Large intestine (tissue), 12 donors: ENCODE results near the gene ZP3. TPM values are rescaled to one million over a fixed set of nuclear protein-coding genes. Genes with fewer than 3 reads are reported as not detected.
"Not testable (repeated sequence)": the region's sequence is repeated elsewhere in the genome, so short reads cannot be mapped to it uniquely, and the experiment has no call there.

Source experiments
- DNase-seq, 2 donors: peaks; one replicate each; pipeline versions ENCODE4 v3.0.0 to v3.0.0-alpha.2; 2013
- H3K27ac ChIP-seq: one replicate; pipeline ENCODE4 v1.5.1; 2013; ENCODE audit warnings: low read length
- H3K27me3 ChIP-seq: 2 replicates; pipeline ENCODE4 v1.6.1; 2013; ENCODE audit warnings: low read length; ENCODE audit not compliant: control insufficient read depth, insufficient read depth
- H3K36me3 ChIP-seq: 2 replicates; pipeline ENCODE4 v1.6.1; 2013; ENCODE audit warnings: low read length; ENCODE audit not compliant: control insufficient read depth, insufficient read depth
- H3K4me1 ChIP-seq: one replicate; pipeline ENCODE4 v1.6.1; 2013; ENCODE audit warnings: low read length; ENCODE audit not compliant: control insufficient read depth, insufficient read depth
- H3K4me3 ChIP-seq: one replicate; pipeline ENCODE4 v1.5.1; 2013; ENCODE audit warnings: low read length
- H3K9me3 ChIP-seq: one replicate; pipeline ENCODE4 v1.6.1; 2013; ENCODE audit warnings: mild to moderate bottlenecking, low read depth, low read length, moderate library complexity; ENCODE audit not compliant: control insufficient read depth
- WGBS: methylation state at CpG from one replicate; pipeline ENCODE4 v1.1.5; 2013; ENCODE audit warnings: low lambda C conversion rate; ENCODE audit not compliant: insufficient coverage; 5-methylcytosine and 5-hydroxymethylcytosine counted together
- long read RNA-seq, 11 donors: transcript quantifications; one replicate each; lab custom pipeline, GENCODE V29; 2026
- polyA plus RNA-seq: library from polyadenylated mRNA; unstranded; fragments of 120-200 nt; gene quantifications from one replicate; pipeline ENCODE4 v1.2.1, GENCODE V29; 2013

The ZP3 gene
- 2.9 TPM for polyA plus RNA-seq
- long read RNA-seq, donor 1, partial matches to known transcripts: 0 of 1 reads
- long read RNA-seq, donor 1, other reads (novel, unspliced or antisense): 0 of 1 reads
- long read RNA-seq, donor 2, partial matches to known transcripts: 0 of 2 reads
- long read RNA-seq, donor 2, other reads (novel, unspliced or antisense): 0 of 2 reads
- long read RNA-seq, donor 3, partial matches to known transcripts: 0 of 1 reads
- long read RNA-seq, donor 3, other reads (novel, unspliced or antisense): 0 of 1 reads
- long read RNA-seq, donor 4: 0 reads
- long read RNA-seq, donor 5: 0 reads
- long read RNA-seq, donor 6, partial matches to known transcripts: 0 of 1 reads
- long read RNA-seq, donor 6, other reads (novel, unspliced or antisense): 0 of 1 reads
- long read RNA-seq, donor 7: 0 reads
- long read RNA-seq, donor 8, partial matches to known transcripts: 8 of 9 reads
- long read RNA-seq, donor 8, other reads (novel, unspliced or antisense): 0 of 9 reads
- long read RNA-seq, donor 9: 0 reads
- long read RNA-seq, donor 10, partial matches to known transcripts: 7 of 7 reads
- long read RNA-seq, donor 10, other reads (novel, unspliced or antisense): 0 of 7 reads
- long read RNA-seq, donor 11, partial matches to known transcripts: 0 of 1 reads
- long read RNA-seq, donor 11, other reads (novel, unspliced or antisense): 0 of 1 reads

- H3K9me3 ChIP-seq: no peaks in the 10 kb centered on the region
- peaks cover 5% of the 10 kb centered on the region for H3K27me3 ChIP-seq
- no peak for DNase-seq
- no peak within 1 kb of the TSS for H3K27ac ChIP-seq
- no peaks in the 10 kb centered on the region for H3K36me3 ChIP-seq
- no CpG with 5 or more reads among the region's 10 CpGs for WGBS
- H3K4me1 ChIP-seq: peaks cover 7% of the 10 kb centered on the region
- H3K4me3 ChIP-seq: no peak within 1 kb of the TSS
Observed at GRCh38 chr7:76424413-76425111, at the start of gene ZP3. TSS of gene ZP3 (plus strand) at chr7:76424950. CDS start at chr7:76424965, 15 bp downstream.

GRCh38 chr7:76375251-76375650 lies 49.5 kb upstream of the ZP3 start:
- Histone ChIP-seq H3K36me3 (no peaks in the 10 kb centered on the region), H3K27ac (no peak overlapping the region), H3K4me1 (peaks cover 6% of the 10 kb centered on the region), H3K27me3 (no peaks in the 10 kb centered on the region), H3K4me3 (no peak overlapping the region), H3K9me3 (no peaks in the 10 kb centered on the region)
- no peak for DNase-seq
- WGBS: no CpG with 5 or more reads among the region's 9 CpGs

GRCh38 chr7:76377186-76377918 lies 47.4 kb upstream of the ZP3 start:
- Histone ChIP-seq H3K36me3 (no peaks in the 10 kb centered on the region), H3K9me3 (no peaks in the 10 kb centered on the region), H3K27me3 (no peaks in the 10 kb centered on the region), H3K4me3 (no peak overlapping the region), H3K27ac (no peak overlapping the region), H3K4me1 (peaks cover 6% of the 10 kb centered on the region)
- DNase-seq: no peak
- no CpG with 5 or more reads among the region's 9 CpGs for WGBS

GRCh38 chr7:76380623-76380966 lies 44.2 kb upstream of the ZP3 start:
- Histone ChIP-seq H3K4me3 (peak overlapping the region; percentile 58), H3K36me3 (no peaks in the 10 kb centered on the region)
- no peak for DNase-seq

GRCh38 chr7:76381814-76382213 lies 42.9 kb upstream of the ZP3 start:
- H3K36me3 ChIP-seq: no peaks in the 10 kb centered on the region
- H3K4me3 ChIP-seq: no peak overlapping the region
- WGBS: no CpG with 5 or more reads among the region's 7 CpGs
- H3K27me3 ChIP-seq: no peaks in the 10 kb centered on the region
- H3K4me1 ChIP-seq: peaks cover 6% of the 10 kb centered on the region
- no peak for DNase-seq
- H3K27ac ChIP-seq: no peak overlapping the region
- no peaks in the 10 kb centered on the region for H3K9me3 ChIP-seq

More at GRCh38 chr7:76380623-76380966, 44.2 kb upstream of the ZP3 start:
- WGBS: no CpG with 5 or more reads among the region's 7 CpGs
- Histone ChIP-seq H3K27ac (peak overlapping the region; percentile 88), H3K9me3 (no peaks in the 10 kb centered on the region), H3K4me1 (peaks cover 6% of the 10 kb centered on the region), H3K27me3 (no peaks in the 10 kb centered on the region)

- H3K4me1 ChIP-seq: peaks cover 6% of the 10 kb centered on the region
- no peaks in the 10 kb centered on the region for H3K36me3 ChIP-seq
- WGBS: 35% methylated on average over 4 of the region's 13 CpGs
- no peaks in the 10 kb centered on the region for H3K9me3 ChIP-seq
- no peaks in the 10 kb centered on the region for H3K27me3 ChIP-seq
- no peak for DNase-seq
- no peak overlapping the region for H3K27ac ChIP-seq
- H3K4me3 ChIP-seq: no peak overlapping the region
Observed at GRCh38 chr7:76383089-76383944, 41.4 kb upstream of the ZP3 start.

GRCh38 chr7:76386691-76387260 lies 38.0 kb upstream of the ZP3 start:
- Histone ChIP-seq H3K36me3 (no peaks in the 10 kb centered on the region), H3K4me3 (no peak overlapping the region), H3K9me3 (no peaks in the 10 kb centered on the region), H3K27ac (no peak overlapping the region), H3K4me1 (no peaks in the 10 kb centered on the region), H3K27me3 (no peaks in the 10 kb centered on the region)
- WGBS: 92% methylated on average over 5 of the region's 11 CpGs
- no peak for DNase-seq

- not testable (repeated sequence) for H3K9me3 ChIP-seq, H3K4me1 ChIP-seq, H3K27me3 ChIP-seq, H3K36me3 ChIP-seq, H3K27ac ChIP-seq, H3K4me3 ChIP-seq, DNase-seq
- WGBS: no CpG with 5 or more reads among the region's 6 CpGs
Observed at GRCh38 chr7:76387789-76388188, 37.0 kb upstream of the ZP3 start.

GRCh38 chr7:76390092-76390491 lies 34.7 kb upstream of the ZP3 start:
- H3K4me3 ChIP-seq: no peak overlapping the region
- no CpG with 5 or more reads among the region's 13 CpGs for WGBS
- no peak overlapping the region for H3K27ac ChIP-seq
- no peaks in the 10 kb centered on the region for H3K9me3 ChIP-seq
- no peaks in the 10 kb centered on the region for H3K27me3 ChIP-seq
- no peak for DNase-seq
- no peaks in the 10 kb centered on the region for H3K36me3 ChIP-seq
- peaks cover 8% of the 10 kb centered on the region for H3K4me1 ChIP-seq
